GM21717 (cell line): ENCODE data around the gene TACR3.
A peak's percentile ranks its signal among the peaks of the same experiment; 100 is the strongest.
"Not testable (repeated sequence)": the region's sequence is repeated elsewhere in the genome, so short reads cannot be mapped to it uniquely, and the experiment has no call there.

Experiments used
- ATAC-seq: cut with Tn5 transposase; IDR thresholded peaks from one replicate; pipeline ENCODE4 v1.9.1; 2021; ENCODE audit warnings: mild to moderate bottlenecking, moderate library complexity; ENCODE audit not compliant: unreplicated experiment

The TACR3 gene

GRCh38 chr4:103719830-103720207, at the start of gene TACR3:
Gene TACR3 (minus strand): TSS chr4:103719985. CDS start chr4:103719675, 310 bp downstream.
- no peak for ATAC-seq

GRCh38 chr4:103757631-103758030, 37.8 kb upstream of the TACR3 start:
- peak; percentile 72 for ATAC-seq

- ATAC-seq = no peak
Measured at GRCh38 chr4:103756741-103757140, 37.0 kb upstream of the TACR3 start.

GRCh38 chr4:103754844-103755243, 35.1 kb upstream of the TACR3 start:
- ATAC-seq = no peak

- no peak for ATAC-seq
Measured at GRCh38 chr4:103753868-103754653, 34.3 kb upstream of the TACR3 start.

- ATAC-seq = not testable (repeated sequence)
Measured at GRCh38 chr4:103723150-103723549, 3.4 kb upstream of the TACR3 start.

GRCh38 chr4:103721251-103721650, 1.5 kb upstream of the TACR3 start:
- ATAC-seq = no peak

GRCh38 chr4:103720661-103721060, 876 bp upstream of the TACR3 start:
- no peak for ATAC-seq

GRCh38 chr4:103719105-103719829, 518 bp downstream of the TACR3 start:
- no peak for ATAC-seq

GRCh38 chr4:103692615-103693014, 27.2 kb downstream of the TACR3 start:
- ATAC-seq = no peak

- peak; percentile 44 for ATAC-seq
Measured at GRCh38 chr4:103673983-103674382, 45.8 kb downstream of the TACR3 start.

- not testable (repeated sequence) for ATAC-seq
Measured at GRCh38 chr4:103666764-103667163, 53.0 kb downstream of the TACR3 start.

- ATAC-seq = no peak
Measured at GRCh38 chr4:103664436-103665075, 55.2 kb downstream of the TACR3 start.

GRCh38 chr4:103648541-103648940, 71.2 kb downstream of the TACR3 start:
- ATAC-seq = no peak

- no peak for ATAC-seq
Measured at GRCh38 chr4:103645991-103646390, 73.8 kb downstream of the TACR3 start.

GRCh38 chr4:103634236-103634635, 85.5 kb downstream of the TACR3 start:
- no peak for ATAC-seq

GRCh38 chr4:103626296-103626695, 93.5 kb downstream of the TACR3 start:
- no peak for ATAC-seq

GRCh38 chr4:103591841-103592240, 127.9 kb downstream of the TACR3 start:
- no peak for ATAC-seq

GRCh38 chr4:103567591-103567990, 152.2 kb downstream of the TACR3 start:
- no peak for ATAC-seq

GRCh38 chr4:103559178-103559577, 160.6 kb downstream of the TACR3 start:
- not testable (repeated sequence) for ATAC-seq
